Left kidney (tissue), 8 donors: ENCODE data around the gene OR2AK2. TPM values are rescaled to one million over a fixed set of nuclear protein-coding genes. Genes with fewer than 3 reads are reported as not detected.
A peak's percentile ranks its signal among the peaks of the same experiment; 100 is the strongest.

Source experiments
- DNase-seq: peaks from one replicate; pipeline ENCODE4 v3.0.0-alpha.2; 2013
- long read RNA-seq, 8 donors: transcript quantifications; one replicate each; lab custom pipeline, GENCODE V29; 2026
- polyA plus RNA-seq: library from polyadenylated mRNA; unstranded; fragments of 120-200 nt; gene quantifications from one replicate; pipeline ENCODE4 v1.2.1, GENCODE V29; 2013; ENCODE audit not compliant: insufficient read length

The OR2AK2 gene, protein sequence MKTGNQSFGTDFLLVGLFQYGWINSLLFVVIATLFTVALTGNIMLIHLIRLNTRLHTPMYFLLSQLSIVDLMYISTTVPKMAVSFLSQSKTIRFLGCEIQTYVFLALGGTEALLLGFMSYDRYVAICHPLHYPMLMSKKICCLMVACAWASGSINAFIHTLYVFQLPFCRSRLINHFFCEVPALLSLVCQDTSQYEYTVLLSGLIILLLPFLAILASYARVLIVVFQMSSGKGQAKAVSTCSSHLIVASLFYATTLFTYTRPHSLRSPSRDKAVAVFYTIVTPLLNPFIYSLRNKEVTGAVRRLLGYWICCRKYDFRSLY
- polyA plus RNA-seq = not detected
- long read RNA-seq, donor 1 = 0 reads
- long read RNA-seq, donor 2 = 0 reads
- long read RNA-seq, donor 3 = 0 reads
- long read RNA-seq, donor 4 = 0 reads
- long read RNA-seq, donor 5 = 0 reads
- long read RNA-seq, donor 6 = 0 reads
- long read RNA-seq, donor 7 = 0 reads
- long read RNA-seq, donor 8 = 0 reads

DNA sequence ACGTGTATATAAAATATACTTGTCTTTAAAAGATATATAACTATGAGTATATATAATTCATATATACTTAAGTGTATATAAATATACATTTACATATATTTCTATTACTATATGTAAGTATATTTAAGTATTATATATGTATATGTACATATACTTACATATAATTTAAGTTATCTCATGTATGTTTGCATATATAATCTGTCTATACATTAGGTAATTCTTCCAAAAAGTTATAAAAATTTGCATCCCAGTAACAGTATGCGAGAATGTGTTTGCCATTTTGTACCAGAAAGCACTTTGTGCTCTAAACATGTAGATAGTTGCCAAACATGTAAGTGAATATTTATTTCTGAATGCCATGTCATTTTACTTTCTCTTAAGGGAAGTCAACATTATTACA lies at the start of gene OR2AK2:
Gene OR2AK2, plus strand, starts transcription at position 301 of the 400 bp plus-strand sequence. CDS start 144 bp downstream, outside the sequence.
- no peak for DNase-seq

DNA sequence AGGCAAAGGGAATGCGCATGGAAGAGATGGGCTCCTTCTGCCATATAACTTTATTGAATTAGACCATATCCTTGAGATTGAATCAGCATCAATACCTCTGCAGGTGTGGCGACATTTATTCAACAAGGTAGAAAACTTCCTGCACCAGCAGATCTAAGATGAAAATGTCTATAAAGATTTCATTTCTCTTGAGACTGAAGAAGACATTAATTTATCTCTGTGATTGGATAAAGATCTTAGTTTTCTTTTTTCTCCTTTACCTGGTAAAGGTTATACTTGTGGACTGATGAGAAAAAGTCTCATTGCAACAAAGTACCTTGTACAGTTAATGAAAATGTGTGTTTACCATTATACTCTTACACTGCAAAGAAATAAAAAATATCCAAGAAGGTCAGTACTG lies 45.1 kb upstream of the OR2AK2 start, which contains the start of gene OR2T8:
Gene OR2T8, plus strand, starts transcription at position 301 of the 400 bp plus-strand sequence. CDS start 766 bp downstream, outside the sequence.
- DNase-seq = no peak

DNA sequence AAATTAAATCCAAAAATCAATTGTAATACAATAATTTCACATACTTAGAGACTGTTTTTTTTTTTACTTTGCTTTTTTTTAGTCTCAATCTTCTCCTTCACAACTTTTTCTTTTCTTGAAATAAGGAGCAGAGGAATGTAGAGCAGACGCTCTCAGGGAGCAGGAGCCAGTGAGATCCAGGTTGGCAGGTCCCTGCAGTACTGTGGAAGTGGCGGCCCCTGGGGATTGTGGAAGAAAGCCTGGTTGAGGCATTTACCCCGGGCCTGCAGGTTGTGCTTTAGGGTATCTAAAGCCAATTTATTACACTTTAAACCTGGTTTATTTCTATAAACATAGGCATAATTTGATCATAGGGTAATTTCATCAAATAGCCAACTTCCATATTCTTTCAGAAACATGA lies 41.1 kb upstream of the OR2AK2 start:
- no peak for DNase-seq

- DNase-seq = no peak
These were observed 40.2 kb upstream of the OR2AK2 start, which contains the start of gene OR2AJ1 for GRCh38 chr1:247924868-247925267. OR2AJ1 (plus strand) TSS chr1:247924889; CDS start chr1:247933769, 8,880 bp downstream.

GRCh38 chr1:247933989-247934388 lies 31.0 kb upstream of the OR2AK2 start:
- no peak for DNase-seq

DNA sequence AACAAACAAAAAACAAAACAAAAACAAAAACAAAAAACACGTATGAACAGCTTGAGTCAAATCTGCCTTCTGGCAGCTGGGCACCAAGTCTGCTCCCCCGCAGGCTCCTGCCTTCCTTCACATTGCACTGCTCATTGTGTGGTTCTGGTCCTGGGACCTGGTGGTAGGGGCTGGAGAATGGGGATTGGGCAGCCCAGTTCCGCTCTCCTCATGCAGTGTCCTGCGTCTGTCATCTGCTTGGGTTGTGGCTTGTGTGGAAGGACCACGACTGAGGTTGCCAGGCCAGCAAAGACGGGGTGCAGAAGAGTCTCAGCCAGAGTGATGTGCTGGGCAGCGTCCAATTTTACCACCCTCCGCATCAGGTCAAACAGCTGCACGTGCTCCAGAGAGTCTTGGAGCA lies 29.3 kb upstream of the OR2AK2 start:
- no peak for DNase-seq

DNA sequence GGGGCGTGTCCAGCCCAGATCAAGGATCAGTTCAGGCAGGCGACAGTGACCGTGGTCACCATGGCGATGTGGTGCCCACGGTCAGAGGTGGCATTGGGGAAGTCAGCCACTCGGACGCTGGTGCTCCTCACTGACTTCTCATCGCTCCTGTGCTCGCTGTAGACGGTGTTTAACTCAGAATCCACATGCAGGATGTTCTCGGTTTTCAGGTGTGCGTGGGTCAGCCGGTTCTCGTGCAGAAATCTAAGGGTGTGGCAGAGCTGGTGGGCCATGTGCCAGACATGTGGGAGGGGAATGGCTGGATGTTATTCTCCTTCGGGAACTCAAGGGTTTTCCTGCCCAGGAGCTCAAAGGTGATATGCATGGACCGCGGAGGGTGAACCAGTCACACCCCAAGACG lies 28.6 kb upstream of the OR2AK2 start:
- no peak for DNase-seq

DNA sequence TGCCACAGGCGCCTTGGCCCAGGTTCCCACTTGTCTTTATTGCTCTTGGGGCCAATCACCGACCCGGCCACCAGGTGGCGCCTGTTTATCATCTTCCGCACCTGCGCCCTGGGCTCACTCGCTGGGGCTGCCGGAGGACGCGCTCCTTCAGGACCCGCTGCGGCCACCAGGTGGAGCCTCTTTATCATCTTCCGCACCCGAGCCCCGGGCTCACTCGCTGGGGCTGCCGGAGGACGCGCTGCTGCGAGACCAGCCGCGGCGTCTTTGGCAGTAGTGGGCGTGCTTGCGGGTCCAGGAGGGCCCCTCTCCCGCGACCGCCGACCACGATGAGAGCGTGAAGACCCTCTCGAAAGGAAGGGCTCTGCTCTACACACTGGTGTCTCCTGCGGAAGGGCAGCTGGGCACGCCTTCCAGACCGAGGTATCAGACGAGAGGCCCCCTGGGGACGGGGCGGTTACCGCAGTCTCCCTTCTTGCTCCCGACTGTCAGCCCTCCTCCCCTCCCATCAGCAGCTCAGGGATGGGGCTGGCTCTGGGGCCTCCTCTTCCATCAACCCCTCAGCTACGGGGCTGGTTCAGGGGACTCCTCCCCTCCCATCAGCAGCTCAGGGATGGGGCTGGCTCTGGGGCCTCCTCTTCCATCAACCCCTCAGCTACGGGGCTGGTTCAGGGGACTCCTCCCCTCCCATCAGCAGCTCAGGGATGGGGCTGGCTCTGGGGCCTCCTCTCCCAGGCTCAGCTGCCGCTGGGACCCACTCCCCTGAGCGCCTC lies 27.9 kb upstream of the OR2AK2 start:
- peak; percentile 57 for DNase-seq

- DNase-seq = no peak
These were observed 22.4 kb upstream of the OR2AK2 start for GRCh38 chr1:247942624-247943023.

GRCh38 chr1:247948558-247948957 lies 16.5 kb upstream of the OR2AK2 start, which contains the start of gene OR2L8:
OR2L8 (plus strand) TSS chr1:247948858; CDS start chr1:247948858, 0 bp downstream.
- DNase-seq = no peak

- no peak for DNase-seq
These were observed 11.6 kb upstream of the OR2AK2 start for GRCh38 chr1:247953408-247953807.

DNA sequence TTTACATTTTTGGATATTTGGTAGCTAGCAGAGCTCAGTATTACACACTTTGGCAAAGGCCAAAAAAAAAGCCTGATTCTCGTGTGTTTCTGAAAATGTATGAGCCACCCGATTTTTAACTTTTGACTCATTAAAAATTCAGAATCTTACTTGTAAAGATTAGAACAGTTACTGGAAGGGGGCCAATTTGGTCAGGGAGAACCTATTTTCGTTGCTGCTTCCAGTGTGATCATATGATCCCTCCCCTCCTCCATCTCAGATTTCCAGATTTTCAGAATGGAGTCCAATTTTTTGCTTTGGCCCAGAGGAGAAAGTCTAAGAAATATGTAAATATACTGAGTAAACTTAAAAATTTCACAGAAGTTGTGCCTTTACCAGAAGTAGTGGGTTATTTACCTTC lies 3.2 kb upstream of the OR2AK2 start:
- DNase-seq = no peak

GRCh38 chr1:247962911-247963588 lies 2.0 kb upstream of the OR2AK2 start:
- DNase-seq = no peak

DNA sequence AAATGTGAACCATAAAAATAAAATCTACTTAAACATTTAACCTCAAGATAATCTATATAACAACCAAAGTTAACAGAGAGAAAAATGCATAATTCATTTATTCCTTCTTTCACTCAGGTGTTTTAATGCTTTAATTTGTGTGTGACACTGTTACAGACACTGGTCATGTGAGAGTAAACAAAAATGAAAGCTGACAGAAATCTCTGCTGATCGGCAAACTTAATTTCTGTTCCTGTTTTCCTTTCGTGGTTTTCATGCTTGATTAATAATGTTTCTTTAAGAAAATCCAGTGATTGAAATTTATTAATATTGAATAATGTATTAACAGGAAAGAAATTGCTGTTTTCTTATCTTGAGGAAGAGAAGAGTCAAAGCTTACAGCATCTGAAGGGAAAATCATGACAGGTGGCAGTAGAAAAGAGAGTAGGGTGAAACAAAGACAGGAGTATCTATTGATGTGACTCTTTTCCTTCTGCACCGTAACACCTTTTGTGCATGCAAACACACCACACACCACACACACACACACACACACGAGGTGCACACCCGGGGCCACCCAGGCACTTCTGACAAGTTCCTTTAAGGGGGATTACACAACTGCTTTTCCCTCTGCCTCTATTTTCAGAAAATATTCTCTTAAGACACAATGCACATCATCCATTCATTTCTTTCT lies 1.6 kb downstream of the OR2AK2 start:
- DNase-seq = no peak

DNA sequence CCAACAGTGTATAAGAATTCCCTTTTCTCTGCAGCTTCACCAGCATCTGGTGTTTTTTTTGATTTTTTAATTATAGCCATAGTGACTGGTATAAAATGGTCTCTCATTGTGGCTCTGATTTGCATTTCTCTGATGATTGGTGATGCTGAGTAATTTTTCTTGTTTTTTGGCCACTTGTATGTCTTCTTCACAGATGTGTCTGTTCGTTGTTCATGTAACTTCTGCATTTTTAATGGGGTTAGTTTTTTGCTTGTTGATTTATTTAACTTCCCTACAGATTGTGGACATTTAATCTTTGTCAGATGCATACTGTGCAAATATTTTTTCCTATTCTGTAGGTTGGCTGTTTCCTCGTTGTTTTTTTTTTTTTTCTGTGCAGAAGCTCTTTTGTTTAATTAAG lies 28.0 kb downstream of the OR2AK2 start:
- DNase-seq = no peak

GRCh38 chr1:247998811-247999210 lies 33.8 kb downstream of the OR2AK2 start:
- DNase-seq = no peak

GRCh38 chr1:248000169-248000568 lies 35.1 kb downstream of the OR2AK2 start:
- no peak for DNase-seq

- DNase-seq = no peak
These were observed 42.7 kb downstream of the OR2AK2 start for GRCh38 chr1:248007778-248008177.

DNA sequence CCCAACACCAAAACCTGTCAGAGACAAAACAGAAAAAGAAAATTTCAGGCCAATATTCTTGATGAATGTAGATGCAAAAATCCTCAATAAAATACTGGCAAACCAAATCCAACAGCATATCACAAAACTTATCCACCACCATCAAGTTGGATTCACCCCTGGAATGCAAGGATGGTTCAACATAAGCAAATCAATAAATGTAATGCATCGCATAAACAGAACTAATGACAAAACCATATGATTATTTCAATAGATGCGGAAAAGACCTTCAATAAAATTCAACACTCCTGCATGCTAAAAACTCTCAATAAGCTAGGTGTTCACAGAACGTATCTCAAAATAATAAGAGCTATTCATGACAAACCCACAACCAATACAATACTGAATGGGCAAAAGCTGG lies 44.6 kb downstream of the OR2AK2 start:
- no peak for DNase-seq

DNA sequence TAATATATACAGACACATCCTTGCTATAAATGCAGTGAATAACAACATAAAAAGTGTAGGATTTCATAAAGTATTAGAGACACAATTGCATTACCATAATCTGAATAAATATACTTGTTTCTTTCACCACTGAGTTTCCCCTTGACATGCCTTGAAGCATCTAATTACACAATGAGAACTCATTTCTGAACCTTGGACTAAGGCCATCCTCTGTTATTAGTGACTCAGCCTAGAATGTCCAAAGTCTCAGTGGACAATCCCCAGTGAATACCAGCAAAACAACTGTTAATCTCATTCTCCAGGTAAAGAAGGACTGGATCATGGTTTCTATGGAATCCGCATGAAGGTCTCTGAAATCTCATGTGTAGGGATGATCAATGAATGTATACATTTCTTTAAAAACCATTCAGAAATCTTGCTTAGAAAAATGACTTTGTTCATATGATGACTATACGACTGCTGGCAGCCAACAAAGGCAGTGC lies 48.2 kb downstream of the OR2AK2 start, which contains the start of gene OR2L5:
Gene OR2L5, plus strand, starts transcription at position 432 of the 482 bp plus-strand sequence. CDS start 8,288 bp downstream, outside the sequence.
- no peak for DNase-seq

DNA sequence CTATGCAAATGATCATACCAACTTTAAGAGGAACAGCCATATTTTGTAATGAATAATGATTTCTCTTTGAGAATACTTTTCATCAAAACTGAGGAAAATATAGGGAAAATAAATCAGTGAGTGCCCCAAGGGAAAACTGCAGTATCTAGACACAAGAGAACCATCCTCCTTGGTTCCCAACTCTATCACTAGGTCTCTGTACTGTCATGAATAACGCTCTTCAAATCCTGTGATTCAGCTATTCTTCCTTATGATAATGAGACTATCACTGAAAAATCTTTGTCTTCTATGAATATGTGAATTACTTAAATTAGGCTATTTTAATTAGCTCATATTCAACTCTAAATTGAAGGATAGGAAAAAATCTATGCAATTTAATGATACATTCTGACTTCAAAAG lies 50.8 kb downstream of the OR2AK2 start:
- DNase-seq = no peak
